Measurements from ENCODE around the gene INPP4B. TPM values are rescaled to one million over a fixed set of nuclear protein-coding genes. Genes with fewer than 3 reads are reported as not detected.

INPP4B gene
- total and polyA plus RNA-seq, 2 donors (not counting 1 experiment from before 2014, with no cell fraction given): 0.03 TPM; not detected in 1

DNA sequence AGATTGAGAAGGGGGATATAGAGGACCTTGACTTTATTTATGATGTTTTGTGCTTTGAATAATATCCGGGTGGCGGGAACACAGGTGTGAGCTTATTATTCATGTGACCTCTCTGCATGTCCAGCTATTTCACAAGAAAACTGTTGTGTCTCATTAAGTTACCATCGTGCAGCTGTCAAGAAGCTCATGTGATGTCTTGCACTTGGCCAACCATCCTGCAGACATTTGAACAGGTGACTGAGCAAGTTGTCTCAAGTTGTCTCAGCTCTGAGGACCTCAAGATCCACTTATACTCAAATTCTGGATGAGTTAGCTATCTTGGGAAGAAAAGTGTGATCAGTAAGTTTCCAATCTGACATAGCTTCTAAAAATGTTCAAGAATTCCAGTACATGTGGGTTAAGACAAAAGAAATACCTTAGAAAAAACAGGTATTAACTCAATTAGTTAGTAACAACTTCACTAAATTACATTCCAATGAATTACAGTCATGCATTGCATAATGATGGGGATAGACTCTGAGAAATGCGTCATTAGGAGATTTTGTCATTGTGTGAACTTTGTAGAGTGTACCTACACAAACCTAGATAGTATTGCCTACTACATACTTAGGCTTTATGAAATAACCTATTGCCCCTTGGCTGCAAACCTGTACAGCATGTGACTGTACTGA, 462.2 kb downstream of the INPP4B start:
- Mint-ChIP-seq H3K27me3 (no peaks in the 10 kb centered on the region), H3K9me3 (ENCODE audit: insufficient read depth) (no peaks in the 10 kb centered on the region), H3K27ac (no peak overlapping the region), H3K4me3 (no peak overlapping the region), H3K4me1 (no peaks in the 10 kb centered on the region)
- intact Hi-C loops (cut with micrococcal nuclease): no loop called here
- no peak overlapping the region for H3K4me2 ChIP-seq (replicated peaks; ENCODE audit: low read depth, low read length, poor library complexity, severe bottlenecking)
- no peaks in the 10 kb centered on the region for H3K9me3 ChIP-seq (ENCODE audit: control extremely low read depth in 1 of 3, control insufficient read depth in 2 of 3, insufficient read depth in 1 of 3, low read length in 2 of 3)
- ATAC-seq (ENCODE audit: low read depth): no peak
- ChIA-PET POLR2A (no interaction called here), CTCF (interaction anchor here (1.2 kb wide), 1 partner anchor 11 kb away, joined by 3 read pairs; no protein-coding TSS in a partner anchor)
- no peaks in the 10 kb centered on the region for H4K20me1 ChIP-seq (ENCODE audit: control insufficient read depth, insufficient read depth, low read length, poor library complexity, severe bottlenecking)
- H3K79me2 ChIP-seq (ENCODE audit: control insufficient read depth, insufficient read depth, low read length): no peaks in the 10 kb centered on the region
- no peak for DNase-seq
- H3K4me3 ChIP-seq (ENCODE audit: control extremely low read depth in 1 of 5, extremely low read depth in 1 of 5, insufficient read depth in 1 of 5, low read depth in 2 of 5, low read length in 4 of 5): no peak overlapping the region
- 100% methylated on average over 3 of the region's 4 CpGs for WGBS (ENCODE audit: insufficient coverage)
- H2AFZ ChIP-seq (ENCODE audit: insufficient read depth, low read depth, low read length, poor library complexity, severe bottlenecking): no peak overlapping the region
- no peaks in the 10 kb centered on the region for H3K36me3 ChIP-seq (replicated peaks in 1 of 2; ENCODE audit: control extremely low read depth in 1 of 2, control insufficient read depth in 1 of 2, extremely low read depth in 1 of 2, insufficient read depth in 2 of 2, low read length in 1 of 2)
- TF ChIP-seq EZH2 (IDR thresholded peaks at IDR 0.05; ENCODE audit: borderline replicate concordance, insufficient read depth, low read depth, low read length, poor library complexity, severe bottlenecking): no peak
- TF ChIP-seq, protein P1, sequence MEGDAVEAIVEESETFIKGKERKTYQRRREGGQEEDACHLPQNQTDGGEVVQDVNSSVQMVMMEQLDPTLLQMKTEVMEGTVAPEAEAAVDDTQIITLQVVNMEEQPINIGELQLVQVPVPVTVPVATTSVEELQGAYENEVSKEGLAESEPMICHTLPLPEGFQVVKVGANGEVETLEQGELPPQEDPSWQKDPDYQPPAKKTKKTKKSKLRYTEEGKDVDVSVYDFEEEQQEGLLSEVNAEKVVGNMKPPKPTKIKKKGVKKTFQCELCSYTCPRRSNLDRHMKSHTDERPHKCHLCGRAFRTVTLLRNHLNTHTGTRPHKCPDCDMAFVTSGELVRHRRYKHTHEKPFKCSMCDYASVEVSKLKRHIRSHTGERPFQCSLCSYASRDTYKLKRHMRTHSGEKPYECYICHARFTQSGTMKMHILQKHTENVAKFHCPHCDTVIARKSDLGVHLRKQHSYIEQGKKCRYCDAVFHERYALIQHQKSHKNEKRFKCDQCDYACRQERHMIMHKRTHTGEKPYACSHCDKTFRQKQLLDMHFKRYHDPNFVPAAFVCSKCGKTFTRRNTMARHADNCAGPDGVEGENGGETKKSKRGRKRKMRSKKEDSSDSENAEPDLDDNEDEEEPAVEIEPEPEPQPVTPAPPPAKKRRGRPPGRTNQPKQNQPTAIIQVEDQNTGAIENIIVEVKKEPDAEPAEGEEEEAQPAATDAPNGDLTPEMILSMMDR (IDR thresholded peaks at IDR 0.05): no peak
- no peak overlapping the region for H3K9ac ChIP-seq (ENCODE audit: low read length)
- no peaks in the 10 kb centered on the region for H3K27me3 ChIP-seq (replicated peaks in 1 of 4; ENCODE audit: control extremely low read depth in 1 of 4, control insufficient read depth in 3 of 4, insufficient read depth in 4 of 4, low read length in 3 of 4)
- H3K27ac ChIP-seq (ENCODE audit: low read length in 2 of 2): no peak overlapping the region
- no peaks in the 10 kb centered on the region for H3K4me1 ChIP-seq (ENCODE audit: control insufficient read depth in 2 of 2, insufficient read depth in 2 of 2, low read length in 2 of 2)

DNA sequence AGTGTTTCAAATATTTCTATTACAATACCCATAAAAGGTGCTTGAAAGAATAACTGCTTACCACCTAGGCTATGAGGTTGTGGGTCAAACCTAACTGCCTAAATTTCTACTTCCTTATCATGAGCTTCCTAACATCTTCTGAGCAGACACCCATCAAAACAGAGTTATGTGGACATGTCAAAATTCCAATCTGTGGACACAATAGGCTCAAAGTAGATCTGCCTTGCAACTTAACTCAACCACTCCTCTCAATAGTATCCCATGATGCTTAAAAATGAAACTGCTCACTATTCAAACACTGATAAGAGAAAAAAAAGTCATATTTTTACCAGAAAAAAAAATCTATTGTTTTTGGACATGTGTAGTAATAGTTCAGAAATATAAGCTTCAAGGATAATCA, 462.7 kb downstream of the INPP4B start:
- no peak overlapping the region for H3K27ac ChIP-seq (ENCODE audit: low read length in 2 of 2)
- H3K4me3 ChIP-seq (ENCODE audit: control extremely low read depth in 1 of 5, extremely low read depth in 1 of 5, insufficient read depth in 1 of 5, low read depth in 2 of 5, low read length in 4 of 5): no peak overlapping the region
- H3K27me3 ChIP-seq (replicated peaks in 1 of 4; ENCODE audit: control extremely low read depth in 1 of 4, control insufficient read depth in 3 of 4, insufficient read depth in 4 of 4, low read length in 3 of 4): no peaks in the 10 kb centered on the region
- H3K4me1 ChIP-seq (ENCODE audit: control insufficient read depth in 2 of 2, insufficient read depth in 2 of 2, low read length in 2 of 2): no peaks in the 10 kb centered on the region
- DNase-seq: no peak
- no peaks in the 10 kb centered on the region for H4K20me1 ChIP-seq (ENCODE audit: control insufficient read depth, insufficient read depth, low read length, poor library complexity, severe bottlenecking)
- H3K9me3 ChIP-seq (ENCODE audit: control extremely low read depth in 1 of 3, control insufficient read depth in 2 of 3, insufficient read depth in 1 of 3, low read length in 2 of 3): no peaks in the 10 kb centered on the region
- no peak overlapping the region for H2AFZ ChIP-seq (ENCODE audit: insufficient read depth, low read depth, low read length, poor library complexity, severe bottlenecking)
- H3K9ac ChIP-seq (ENCODE audit: low read length): no peak overlapping the region
- Mint-ChIP-seq H3K27me3 (no peaks in the 10 kb centered on the region), H3K4me3 (no peak overlapping the region), H3K4me1 (no peaks in the 10 kb centered on the region), H3K27ac (no peak overlapping the region), H3K9me3 (ENCODE audit: insufficient read depth) (no peaks in the 10 kb centered on the region)
- no peak overlapping the region for H3K4me2 ChIP-seq (replicated peaks; ENCODE audit: low read depth, low read length, poor library complexity, severe bottlenecking)
- CTCF ChIA-PET: interaction anchor here (1.2 kb wide), 1 partner anchor 11 kb away, joined by 3 read pairs; no protein-coding TSS in a partner anchor
- POLR2A ChIA-PET: no interaction called here
- no peaks in the 10 kb centered on the region for H3K79me2 ChIP-seq (ENCODE audit: control insufficient read depth, insufficient read depth, low read length)
- TF ChIP-seq EZH2 (IDR thresholded peaks at IDR 0.05; ENCODE audit: borderline replicate concordance, insufficient read depth, low read depth, low read length, poor library complexity, severe bottlenecking): no peak
- TF ChIP-seq, protein P1 (IDR thresholded peaks at IDR 0.05): no peak
- intact Hi-C loops (cut with micrococcal nuclease): no loop called here
- no peaks in the 10 kb centered on the region for H3K36me3 ChIP-seq (replicated peaks in 1 of 2; ENCODE audit: control extremely low read depth in 1 of 2, control insufficient read depth in 1 of 2, extremely low read depth in 1 of 2, insufficient read depth in 2 of 2, low read length in 1 of 2)
- ATAC-seq (ENCODE audit: low read depth): no peak

Measured in B cell (primary cell).